Glomerular endothelial cell (primary cell): ENCODE data around the gene PAK5. TPM values are rescaled to one million over a fixed set of nuclear protein-coding genes. Genes with fewer than 3 reads are reported as not detected.

Experiments used
- DNase-seq: peaks from one replicate; pipeline ENCODE4 v3.0.0-alpha.2; 2011; ENCODE audit warnings: low read depth, low spot score; ENCODE audit errors: extremely low read depth
- total RNA-seq: library from RNA; depleted of rRNA; stranded (reverse); fragments of >200 nt; gene quantifications from 2 replicates; pipeline ENCODE4 v1.2.3, GENCODE V29; 2015

PAK5 gene
- total RNA-seq = not detected in 2 replicates

DNA sequence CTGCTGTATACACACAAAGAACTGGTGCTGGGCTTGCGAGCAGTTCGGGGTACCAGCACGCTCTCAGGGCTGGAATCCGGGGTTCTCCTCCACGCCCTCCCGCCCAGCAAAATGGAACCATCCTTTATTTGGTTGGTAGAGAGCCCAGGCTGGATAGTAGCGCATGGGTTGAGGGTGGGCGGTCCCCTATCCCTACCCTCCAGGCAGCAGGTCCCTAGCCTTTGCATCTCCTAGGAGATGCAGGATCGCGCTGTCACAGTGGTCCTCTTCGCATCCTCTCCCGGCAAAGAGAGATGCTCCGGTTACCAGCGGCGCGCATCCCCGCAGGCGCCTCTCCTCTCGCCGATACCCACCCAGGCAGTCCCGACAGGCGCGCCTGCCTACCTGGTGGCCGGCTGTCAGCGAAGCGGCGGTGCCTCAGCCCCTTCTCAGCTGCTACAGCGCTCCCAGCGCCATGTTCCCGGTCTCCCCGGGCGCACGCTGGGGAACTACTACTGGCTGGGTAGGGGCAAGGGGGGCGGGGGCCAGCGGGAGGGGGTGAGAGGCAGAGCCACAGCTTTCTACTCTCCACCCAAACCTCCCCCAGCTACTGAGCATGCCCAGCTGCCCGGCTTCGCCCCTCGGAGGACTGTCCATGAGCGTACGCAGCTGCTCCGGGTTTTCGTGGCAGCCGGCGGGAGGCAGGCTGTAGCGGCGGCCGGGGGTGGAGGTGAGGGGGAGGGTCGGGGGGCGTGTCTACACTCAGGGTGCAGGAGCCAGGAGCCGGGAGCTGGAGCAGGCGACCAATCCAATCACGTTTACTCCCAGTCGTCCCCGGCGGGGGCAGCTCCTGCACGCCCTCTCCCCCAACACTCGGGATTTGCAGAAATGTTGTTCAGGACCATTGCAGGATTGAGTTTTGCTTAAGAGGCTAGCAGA is at the start of gene PAK5:
Gene PAK5 (minus strand): TSS at position 699 of the 918 bp plus-strand sequence. CDS start 194,748 bp downstream, outside the sequence.
- DNase-seq = no peak

DNA sequence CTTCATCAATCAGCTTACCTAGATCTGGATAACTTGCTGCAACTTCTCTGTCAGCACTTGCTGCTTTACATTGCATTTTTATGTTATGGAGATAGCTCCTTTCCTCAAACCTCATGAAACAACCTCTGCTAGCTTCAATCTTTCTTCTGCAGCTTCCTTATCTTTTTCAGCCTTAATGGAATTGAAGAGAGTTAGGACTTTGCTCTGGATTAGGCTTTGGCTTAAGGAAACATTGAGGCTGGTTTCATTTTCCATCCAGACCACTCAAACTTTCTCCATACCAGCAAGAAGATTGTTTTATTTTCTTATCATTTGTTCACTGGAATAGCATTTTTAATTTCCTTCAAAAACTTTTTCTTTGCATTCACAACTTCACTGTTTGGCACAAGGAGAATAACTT is 48.8 kb upstream of the PAK5 start:
- DNase-seq = no peak

DNA sequence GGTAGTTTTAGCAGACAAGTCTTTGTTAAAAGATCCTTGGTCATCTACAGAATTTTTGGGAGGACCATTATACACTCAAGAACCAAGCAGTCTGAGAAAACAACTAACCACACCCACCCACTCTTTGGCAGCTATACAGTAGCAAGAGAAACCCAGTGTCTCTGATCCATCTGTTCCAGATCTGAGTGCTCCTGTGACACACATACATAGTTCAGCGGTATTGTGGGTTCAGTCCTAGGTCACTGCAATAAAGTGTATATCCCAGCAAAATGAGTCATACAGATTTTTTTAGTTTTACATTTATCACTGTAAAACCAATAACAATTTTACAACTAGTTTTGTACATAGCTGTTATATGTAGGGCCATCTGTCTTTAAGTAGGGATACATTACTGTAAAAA is 47.4 kb upstream of the PAK5 start:
- no peak for DNase-seq

GRCh38 chr20:9884666-9885065 is 45.8 kb upstream of the PAK5 start:
- DNase-seq = no peak

DNA sequence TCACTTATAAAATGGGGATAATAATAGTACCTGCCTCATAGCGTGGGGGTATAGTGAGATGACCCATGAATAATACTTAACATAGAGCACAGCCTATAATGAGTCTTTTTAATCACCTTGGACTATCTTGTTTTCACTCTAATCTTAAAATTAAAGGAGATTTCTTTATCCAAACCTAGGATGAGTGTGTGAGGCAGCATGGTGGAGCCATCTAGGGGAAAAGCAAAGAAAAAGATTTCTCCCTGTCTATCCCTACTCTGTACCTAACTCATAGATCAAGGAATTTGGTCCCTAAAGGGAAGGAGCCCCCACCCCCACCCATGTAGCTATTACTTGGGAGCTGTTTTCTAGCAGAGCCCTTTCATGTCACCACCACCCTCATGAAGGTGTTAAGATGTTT is 45.2 kb upstream of the PAK5 start:
- DNase-seq = no peak

GRCh38 chr20:9877932-9878495 is 39.1 kb upstream of the PAK5 start:
- no peak for DNase-seq

DNA sequence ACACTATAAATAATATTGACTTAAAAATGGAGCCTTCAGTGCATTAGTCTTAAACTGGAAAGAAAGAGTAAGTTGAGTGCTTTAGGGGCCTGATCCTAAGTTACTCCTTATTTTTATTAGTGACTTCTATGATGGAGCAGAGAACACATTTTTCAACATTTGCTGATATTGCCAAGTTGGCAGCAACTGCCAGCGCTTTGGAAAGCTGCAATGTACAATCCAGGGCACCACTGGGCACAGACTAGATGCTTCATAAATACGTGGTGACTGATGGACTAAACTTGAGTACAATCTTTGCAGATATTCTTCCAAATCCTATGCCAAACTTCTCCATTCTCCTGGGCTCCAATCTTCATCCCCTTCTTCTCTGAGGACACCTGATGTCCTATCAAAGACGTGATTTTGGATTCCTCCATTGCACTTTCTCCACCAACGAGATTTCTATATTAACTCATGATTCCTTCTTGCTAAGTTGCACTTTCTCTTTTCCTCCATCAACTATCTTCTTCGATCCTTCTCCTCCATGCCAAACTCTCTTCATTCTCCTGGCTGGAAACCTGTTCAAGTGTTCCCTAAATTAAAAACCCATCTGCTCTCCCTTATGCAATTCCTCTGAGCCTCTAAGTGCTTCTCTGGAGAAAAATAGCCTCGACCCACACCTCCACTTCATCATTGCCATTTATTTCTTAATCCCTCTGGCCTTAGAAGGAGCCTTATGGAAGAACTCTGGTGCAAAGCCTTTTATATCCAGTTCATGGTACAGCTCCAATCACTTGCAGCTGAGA is 28.5 kb upstream of the PAK5 start:
- DNase-seq = no peak

DNA sequence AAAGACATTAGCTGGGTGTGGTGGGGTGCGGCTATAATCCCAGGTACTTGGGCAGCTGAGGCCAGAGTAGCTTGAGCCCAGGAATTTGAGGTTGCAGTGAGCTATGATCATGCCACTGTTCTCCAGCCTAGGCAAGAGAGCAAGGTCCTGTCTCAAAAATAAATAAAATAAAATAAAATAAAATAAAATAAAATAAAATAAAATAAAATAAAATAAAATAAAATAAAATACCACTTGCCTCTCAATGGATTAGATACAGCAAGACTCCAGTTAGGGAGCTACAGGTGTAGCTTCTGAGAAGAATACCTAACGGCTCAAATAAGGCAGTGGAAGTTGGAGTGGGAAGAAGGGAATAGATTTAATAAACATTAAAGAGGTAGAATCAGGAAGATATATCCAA is 13.7 kb upstream of the PAK5 start:
- no peak for DNase-seq

- DNase-seq = no peak
Measured at GRCh38 chr20:9839626-9840025, 750 bp upstream of the PAK5 start.

DNA sequence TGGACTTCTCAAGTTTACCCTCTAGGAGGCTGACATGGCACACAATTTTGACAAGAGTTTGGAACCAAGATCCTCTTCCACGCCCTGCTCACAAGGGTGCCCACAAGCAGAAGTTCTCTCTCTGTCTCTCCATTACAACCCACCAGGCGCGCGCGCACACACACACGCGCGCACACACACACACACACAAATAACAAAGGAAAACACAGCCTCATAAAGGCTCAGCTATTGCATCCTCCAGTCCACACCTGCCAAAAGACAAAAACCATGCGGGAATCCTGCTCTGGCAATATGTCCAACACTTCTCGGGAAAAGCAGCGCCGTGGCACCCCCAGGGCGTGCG is 870 bp downstream of the PAK5 start:
- DNase-seq = no peak

- DNase-seq = no peak
Measured at GRCh38 chr20:9837634-9838033, 1.2 kb downstream of the PAK5 start.

DNA sequence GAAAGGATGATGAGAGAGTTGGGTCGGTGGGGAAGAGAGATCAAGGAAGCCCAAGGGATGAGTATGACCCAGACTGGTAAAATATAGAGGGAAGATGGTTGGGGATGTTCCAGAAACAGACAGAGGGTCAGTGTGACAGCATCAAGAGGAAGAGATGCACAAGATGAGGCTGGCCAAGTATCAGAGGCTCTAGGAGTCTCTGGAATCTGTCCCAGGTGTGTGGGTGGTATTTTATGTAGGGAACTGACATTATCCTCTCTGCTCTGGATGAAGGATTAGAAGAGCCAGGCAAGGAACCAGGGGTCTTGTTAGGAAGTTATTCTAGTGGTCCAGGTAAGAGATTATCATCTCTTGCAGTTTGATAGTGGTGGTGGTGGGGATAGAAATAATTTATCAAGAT is 3.6 kb downstream of the PAK5 start:
- no peak for DNase-seq

- no peak for DNase-seq
Measured at GRCh38 chr20:9831032-9831431, 7.8 kb downstream of the PAK5 start.

- no peak for DNase-seq
Measured at GRCh38 chr20:9829835-9830234, 9.0 kb downstream of the PAK5 start.

GRCh38 chr20:9817654-9818053 is 21.2 kb downstream of the PAK5 start:
- no peak for DNase-seq

- DNase-seq = no peak
Measured at GRCh38 chr20:9815632-9816031, 23.2 kb downstream of the PAK5 start.

- no peak for DNase-seq
Measured at GRCh38 chr20:9810738-9811137, 28.1 kb downstream of the PAK5 start.

- DNase-seq = no peak
Measured at GRCh38 chr20:9809271-9809670, 29.6 kb downstream of the PAK5 start.

DNA sequence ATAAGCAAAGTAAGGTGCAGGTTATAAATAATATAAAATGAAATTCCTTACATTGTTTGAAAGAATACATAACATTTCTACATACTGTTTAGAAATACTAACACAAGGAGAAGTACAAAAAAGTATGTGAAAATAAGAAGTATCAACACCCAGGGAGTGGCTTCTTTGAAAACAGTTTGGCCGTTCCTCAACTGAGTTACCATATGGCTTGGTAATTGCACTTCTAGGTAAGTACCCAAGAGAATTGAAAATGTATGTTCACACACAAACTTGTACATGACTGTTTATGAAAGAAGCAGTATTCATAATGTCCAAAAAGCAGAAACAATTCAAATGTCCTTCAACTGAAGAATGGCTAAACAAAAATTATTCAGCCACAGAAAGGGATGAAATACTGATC is 30.7 kb downstream of the PAK5 start:
- no peak for DNase-seq

- DNase-seq = no peak
Measured at GRCh38 chr20:9807136-9807535, 31.7 kb downstream of the PAK5 start.

GRCh38 chr20:9800421-9800820 is 38.5 kb downstream of the PAK5 start:
- no peak for DNase-seq

DNA sequence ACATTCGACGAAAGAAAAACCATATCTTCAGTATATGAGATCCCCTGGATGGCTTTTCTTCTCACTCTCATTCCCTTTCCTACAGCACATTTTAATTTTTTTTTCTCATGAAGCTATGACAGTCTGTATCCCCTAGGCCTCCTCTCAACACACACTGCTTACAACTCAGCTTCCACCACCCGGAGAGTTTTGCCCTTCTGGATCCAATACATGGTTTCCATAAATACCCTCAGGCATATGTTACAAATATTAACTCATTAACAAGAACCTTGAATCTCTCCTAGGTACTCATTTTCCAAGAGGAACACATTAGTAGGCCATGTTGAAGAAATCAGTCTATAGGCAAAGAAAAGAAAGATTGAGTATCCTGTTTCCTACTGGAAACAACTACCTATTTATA is 44.0 kb downstream of the PAK5 start:
- DNase-seq = no peak
